DOHH2 (cell line): Measurements from ENCODE around the gene SV2B.

Source experiments
- H3F3A ChIP-seq: fragments of 200-600 bp; sonication (generic), shearing (Covaris generic); 2 replicates; pipeline ENCODE4 v1.6.0; 2016; ENCODE audit warnings: antibody characterized with exemption, mild to moderate bottlenecking; ENCODE audit not compliant: control insufficient read depth, insufficient read depth
- H3K27ac ChIP-seq: fragments of 200-600 bp; sonication (generic); 2 replicates; pipeline ENCODE4 v1.5.1; 2014; ENCODE audit warnings: low read depth, mild to moderate bottlenecking, low read length, moderate library complexity
- H3K27me3 ChIP-seq: fragments of 200-600 bp; sonication (generic); 2 replicates; pipeline ENCODE4 v1.6.1; 2014; ENCODE audit warnings: mild to moderate bottlenecking, low read length, mixed read lengths; ENCODE audit not compliant: control insufficient read depth
- H3K36me3 ChIP-seq: fragments of 200-600 bp; sonication (generic); 2 replicates; pipeline ENCODE4 v1.6.1; 2014; ENCODE audit warnings: mild to moderate bottlenecking, low read length, moderate library complexity, mixed read lengths; ENCODE audit not compliant: control insufficient read depth
- H3K4me1 ChIP-seq: fragments of 200-600 bp; sonication (generic); 2 replicates; pipeline ENCODE4 v1.6.1; 2014; ENCODE audit warnings: mild to moderate bottlenecking, low read length, mixed read lengths; ENCODE audit not compliant: control insufficient read depth
- H3K4me2 ChIP-seq: fragments of 200-600 bp; sonication (generic); 2 replicates; pipeline ENCODE4 v1.6.0; 2014; ENCODE audit warnings: mild to moderate bottlenecking, low read length, moderate library complexity
- H3K4me3 ChIP-seq: fragments of 200-600 bp; sonication (generic); 2 replicates; pipeline ENCODE4 v1.5.1; 2014; ENCODE audit warnings: mild to moderate bottlenecking, low read length, mixed read lengths
- H3K79me2 ChIP-seq: fragments of 200-600 bp; sonication (generic); 2 replicates; pipeline ENCODE4 v1.6.1; 2014; ENCODE audit warnings: mild to moderate bottlenecking, low read length, mixed read lengths; ENCODE audit not compliant: control insufficient read depth
- H3K9me2 ChIP-seq: fragments of 200-600 bp; sonication (generic); replicated peaks from 2 replicates; pipeline ENCODE4 v1.6.1; 2014; ENCODE audit warnings: mild to moderate bottlenecking, low read length, mixed read lengths; ENCODE audit not compliant: control insufficient read depth
- H3K9me3 ChIP-seq: fragments of 200-600 bp; sonication (generic); 2 replicates; pipeline ENCODE4 v1.6.1; 2014; ENCODE audit warnings: antibody characterized with exemption, low read length, mixed read lengths; ENCODE audit not compliant: control insufficient read depth, insufficient read depth
- H4K20me1 ChIP-seq: fragments of 200-600 bp; sonication (generic); 2 replicates; pipeline ENCODE4 v1.6.0; 2014; ENCODE audit warnings: low read depth, mild to moderate bottlenecking, antibody characterized with exemption, low read length, moderate library complexity; ENCODE audit not compliant: control insufficient read depth, insufficient read depth
- EZH2phosphoT487 ChIP-seq: fragments of 200-600 bp; sonication (generic); IDR thresholded peaks from 2 replicates; pipeline ENCODE4 v1.6.1; 2017; ENCODE audit warnings: borderline replicate concordance, mild to moderate bottlenecking, antibody characterized with exemption, low read length, moderate library complexity, mixed read lengths
- TF ChIP-seq, protein P1 (sequence below): fragments of 200-600 bp; sonication (generic); IDR thresholded peaks from one replicate; pipeline ENCODE4 v1.5.1; 2014; ENCODE audit warnings: antibody characterized with exemption, mild to moderate bottlenecking, low read depth, low read length; ENCODE audit not compliant: poor library complexity, severe bottlenecking

The SV2B gene

DNA sequence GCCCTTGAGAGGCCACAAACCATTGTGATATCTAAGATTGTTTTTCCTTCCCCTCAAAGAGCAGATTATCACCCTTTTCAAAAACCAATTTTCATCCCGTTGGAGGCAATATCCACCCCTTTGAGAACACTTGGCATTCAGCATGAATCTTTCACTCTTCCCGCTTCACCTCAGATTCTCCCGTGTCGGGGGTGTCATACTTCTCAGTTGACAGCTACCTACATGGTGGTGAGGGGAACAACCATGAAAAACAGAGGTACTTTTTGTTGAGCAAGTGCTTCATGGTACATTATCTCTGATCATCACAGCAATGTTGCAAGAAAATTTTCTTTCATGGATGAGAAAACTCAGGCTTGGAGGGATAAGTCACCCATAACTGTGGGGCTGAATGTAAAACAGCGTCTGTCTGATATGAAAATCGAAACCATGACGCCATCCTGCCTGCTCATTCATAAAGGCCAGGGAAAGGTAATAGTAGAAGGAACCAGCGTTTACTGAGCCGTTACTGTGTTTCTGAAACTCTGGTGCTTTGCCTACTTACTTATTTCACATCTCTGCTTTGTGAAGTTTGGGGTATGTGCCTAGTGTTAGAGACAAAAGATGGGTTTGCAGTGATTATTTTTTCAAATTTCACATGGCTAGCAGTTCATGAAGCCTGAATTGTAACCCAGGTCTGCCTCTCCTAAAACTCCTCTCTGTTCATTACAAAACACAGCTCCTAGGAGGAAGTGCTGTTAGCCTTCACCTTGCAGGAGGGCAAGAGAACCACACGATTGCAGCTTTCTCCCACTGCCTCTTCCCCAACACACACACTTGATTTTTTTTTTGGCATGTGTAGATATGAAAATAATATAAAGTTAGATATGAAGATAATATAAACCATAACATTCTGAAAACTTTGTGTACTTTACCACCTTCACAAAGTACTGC lies 35.4 kb downstream of the SV2B start:
- H3K36me3 ChIP-seq: no peaks in the 10 kb centered on the region
- H3K27me3 ChIP-seq: peaks cover 19% of the 10 kb centered on the region
- no peaks in the 10 kb centered on the region for H3K9me2 ChIP-seq
- H3K4me1 ChIP-seq: no peaks in the 10 kb centered on the region
- H3K9me3 ChIP-seq: no peaks in the 10 kb centered on the region
- no peak overlapping the region for H3K4me3 ChIP-seq
- H3F3A ChIP-seq: no peaks in the 10 kb centered on the region
- H3K27ac ChIP-seq: no peak overlapping the region
- no peaks in the 10 kb centered on the region for H3K79me2 ChIP-seq
- H4K20me1 ChIP-seq: no peaks in the 10 kb centered on the region
- no peak overlapping the region for H3K4me2 ChIP-seq
- TF ChIP-seq EZH2phosphoT487: no peak
- TF ChIP-seq, protein P1, sequence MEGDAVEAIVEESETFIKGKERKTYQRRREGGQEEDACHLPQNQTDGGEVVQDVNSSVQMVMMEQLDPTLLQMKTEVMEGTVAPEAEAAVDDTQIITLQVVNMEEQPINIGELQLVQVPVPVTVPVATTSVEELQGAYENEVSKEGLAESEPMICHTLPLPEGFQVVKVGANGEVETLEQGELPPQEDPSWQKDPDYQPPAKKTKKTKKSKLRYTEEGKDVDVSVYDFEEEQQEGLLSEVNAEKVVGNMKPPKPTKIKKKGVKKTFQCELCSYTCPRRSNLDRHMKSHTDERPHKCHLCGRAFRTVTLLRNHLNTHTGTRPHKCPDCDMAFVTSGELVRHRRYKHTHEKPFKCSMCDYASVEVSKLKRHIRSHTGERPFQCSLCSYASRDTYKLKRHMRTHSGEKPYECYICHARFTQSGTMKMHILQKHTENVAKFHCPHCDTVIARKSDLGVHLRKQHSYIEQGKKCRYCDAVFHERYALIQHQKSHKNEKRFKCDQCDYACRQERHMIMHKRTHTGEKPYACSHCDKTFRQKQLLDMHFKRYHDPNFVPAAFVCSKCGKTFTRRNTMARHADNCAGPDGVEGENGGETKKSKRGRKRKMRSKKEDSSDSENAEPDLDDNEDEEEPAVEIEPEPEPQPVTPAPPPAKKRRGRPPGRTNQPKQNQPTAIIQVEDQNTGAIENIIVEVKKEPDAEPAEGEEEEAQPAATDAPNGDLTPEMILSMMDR: no peak

DNA sequence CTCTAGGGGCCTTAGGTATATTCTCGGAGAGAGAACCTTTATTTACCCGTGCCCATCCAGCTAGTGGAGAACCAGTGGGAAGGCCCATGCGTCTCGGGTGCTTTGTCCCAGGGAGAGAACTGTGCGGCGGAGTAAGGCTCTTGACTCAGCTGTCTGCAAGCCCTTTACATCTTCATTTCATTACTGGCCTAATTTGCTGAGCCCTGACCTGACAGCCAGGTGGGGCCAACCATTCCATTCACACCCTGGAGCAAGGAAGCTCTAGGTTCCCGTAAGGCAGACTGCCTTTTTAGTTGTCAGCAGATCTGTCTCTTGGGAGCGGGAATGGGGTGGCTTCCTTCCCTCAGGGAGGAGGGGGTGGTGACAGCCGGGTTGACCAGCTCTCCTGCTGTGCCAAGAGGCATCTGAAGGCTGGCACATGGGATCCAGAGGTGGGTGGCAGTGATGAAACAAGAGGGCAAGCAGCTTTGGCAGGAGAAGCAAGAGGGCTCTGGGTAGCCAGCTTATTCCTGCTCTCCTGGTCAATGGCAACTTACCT lies 36.4 kb downstream of the SV2B start:
- Histone ChIP-seq H3F3A (no peaks in the 10 kb centered on the region), H3K4me2 (no peak overlapping the region), H3K9me2 (no peaks in the 10 kb centered on the region), H3K27me3 (peaks cover 24% of the 10 kb centered on the region), H3K79me2 (no peaks in the 10 kb centered on the region), H3K9me3 (no peaks in the 10 kb centered on the region), H4K20me1 (no peaks in the 10 kb centered on the region), H3K4me3 (no peak overlapping the region), H3K36me3 (no peaks in the 10 kb centered on the region), H3K27ac (no peak overlapping the region), H3K4me1 (no peaks in the 10 kb centered on the region)
- TF ChIP-seq EZH2phosphoT487: no peak
- TF ChIP-seq, protein P1: no peak

DNA sequence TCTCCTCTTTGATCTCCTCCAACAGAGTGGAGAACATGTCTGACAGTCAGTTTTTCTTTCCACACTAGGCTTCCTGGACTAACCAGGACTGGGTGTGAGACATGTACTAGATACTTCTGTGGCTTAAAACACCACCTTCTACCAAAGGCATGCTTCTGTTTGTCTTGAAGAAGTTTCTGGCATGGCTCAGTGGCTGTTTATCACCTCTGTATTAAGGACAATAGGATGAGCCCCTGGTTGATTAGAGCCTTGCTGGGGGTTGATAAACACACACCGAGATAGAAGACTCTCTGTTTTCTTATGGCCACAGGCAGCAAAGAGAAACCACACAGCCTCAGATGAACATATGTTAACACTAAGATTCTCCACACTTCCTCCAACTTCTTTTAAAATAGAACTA lies 40.5 kb downstream of the SV2B start:
- Histone ChIP-seq H3K4me1 (no peaks in the 10 kb centered on the region), H3K4me2 (no peak overlapping the region), H3F3A (no peaks in the 10 kb centered on the region), H3K9me2 (no peaks in the 10 kb centered on the region), H4K20me1 (no peaks in the 10 kb centered on the region), H3K36me3 (no peaks in the 10 kb centered on the region), H3K4me3 (no peak overlapping the region), H3K27me3 (peaks cover 18% of the 10 kb centered on the region), H3K27ac (no peak overlapping the region), H3K79me2 (no peaks in the 10 kb centered on the region), H3K9me3 (no peaks in the 10 kb centered on the region)
- TF ChIP-seq EZH2phosphoT487: no peak
- TF ChIP-seq, protein P1: no peak
